ENCODE measurements around the gene WNT9B. TPM values are rescaled to one million over a fixed set of nuclear protein-coding genes. Genes with fewer than 3 reads are reported as not detected.

The WNT9B gene
- total RNA-seq, 1 experiment from 2014 or later = 0.70 TPM

DNA sequence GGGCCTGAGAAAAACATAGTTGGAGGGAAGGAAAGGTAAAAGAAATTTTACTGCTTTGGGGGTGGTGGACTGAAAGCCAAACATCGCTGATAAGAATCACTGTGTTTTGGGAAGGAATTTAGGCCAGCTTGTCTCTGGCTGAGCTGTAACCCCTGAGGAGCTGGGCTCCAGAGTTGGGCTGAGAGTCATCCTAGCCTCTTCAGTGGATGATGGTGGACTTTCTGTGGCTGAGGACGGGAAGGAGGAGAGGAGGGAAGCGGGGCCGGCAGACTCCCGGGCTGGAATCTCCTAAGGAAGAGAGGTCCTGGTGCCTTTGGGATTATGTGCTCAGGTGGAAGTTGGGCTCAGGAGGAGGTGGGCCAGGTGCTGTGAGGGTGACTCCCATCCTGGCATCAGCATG lies 8.6 kb downstream of the WNT9B start:
- Histone ChIP-seq H3K23ac (ENCODE audit: insufficient read length, low read depth, low read length) (no peak overlapping the region), H3K56ac (ENCODE audit: insufficient read length, low read depth, low read length) (no peak overlapping the region), H3K27me3 (ENCODE audit: insufficient read depth, low read length) (no peaks in the 10 kb centered on the region), H2BK5ac (ENCODE audit: insufficient read length, low read length) (no peak overlapping the region), H3K4me2 (ENCODE audit: insufficient read depth, insufficient read length, low read length) (no peak overlapping the region), H4K8ac (replicated peaks; ENCODE audit: insufficient read length, low read depth, low read length) (no peak overlapping the region), H4K20me1 (ENCODE audit: control insufficient read depth, insufficient read depth, insufficient read length) (no peaks in the 10 kb centered on the region), H2BK15ac (ENCODE audit: low read depth, low read length) (no peak overlapping the region), H3K4me1 (ENCODE audit: insufficient read depth, low read length) (peaks cover 2% of the 10 kb centered on the region; the same call in 1 of the 2 replicates), H4K5ac (ENCODE audit: insufficient read length, low read depth, low read length) (no peak overlapping the region), H2AFZ (ENCODE audit: low read length) (no peak overlapping the region), H2BK20ac (ENCODE audit: low read depth, low read length, poor library complexity, severe bottlenecking) (no peak overlapping the region), H4K91ac (ENCODE audit: insufficient read length, low read depth, low read length) (no peak overlapping the region), H3K4ac (ENCODE audit: low read depth, low read length) (no peak overlapping the region), H3K14ac (ENCODE audit: insufficient read depth, low read length) (no peak overlapping the region), H3K79me2 (ENCODE audit: insufficient read depth, low read length) (no peaks in the 10 kb centered on the region), H3K79me1 (ENCODE audit: insufficient read depth, low read depth, low read length, poor library complexity, severe bottlenecking) (no peaks in the 10 kb centered on the region), H3K23me2 (ENCODE audit: insufficient read length, low read depth, low read length, poor library complexity, severe bottlenecking) (no peaks in the 10 kb centered on the region), H3K9ac (ENCODE audit: extremely low read depth, insufficient read length, low read length) (no peak overlapping the region), H3K27ac (ENCODE audit: insufficient read length, low read depth, low read length) (no peak overlapping the region), H2BK12ac (ENCODE audit: insufficient read length, low read depth, low read length) (no peak overlapping the region), H3K9me3 (ENCODE audit: control insufficient read depth, low read depth, low read length) (no peaks in the 10 kb centered on the region), H2AK5ac (ENCODE audit: insufficient read length, low read length) (no peak overlapping the region), H3T11ph (ENCODE audit: low read length) (no peak overlapping the region), H2BK120ac (ENCODE audit: low read depth, low read length, poor library complexity, severe bottlenecking) (no peak overlapping the region), H3K18ac (ENCODE audit: insufficient read length, low read depth, low read length) (no peak overlapping the region)
- H3K4me1 Mint-ChIP-seq = peaks cover 9 to 10% of the 10 kb centered on the region in 2 experiments
- no peak for TF ChIP-seq CTCF (conservative IDR thresholded peaks at IDR 0.05)
- peaks cover 21% of the 10 kb centered on the region for H3K27me3 Mint-ChIP-seq (ENCODE audit: low read depth)
- H3K9me3 Mint-ChIP-seq = no peaks in the 10 kb centered on the region
- peak overlapping the region in 2 of 3 experiments; percentile 14 to 69; a peak in 2 of 7 replicates for H3K27ac Mint-ChIP-seq
- WGBS (ENCODE audit: extremely low coverage, insufficient read length, low lambda C conversion rate) = no CpG with 5 or more reads among the region's 5 CpGs
- no peak for DNase-seq
- H3K36me3 Mint-ChIP-seq (ENCODE audit: insufficient read depth in 1 of 3, low read depth in 3 of 3) = no peaks in the 10 kb centered on the region
- H3K4me3 Mint-ChIP-seq = no peak overlapping the region
